Activated CD8-positive, alpha-beta memory T cell treated with anti-CD3 and anti-CD28 coated beads, Interleukin-2, amount 50 U/mL, for 4 hours (primary cell): ENCODE data around the gene TMEM145.
"Not testable (repeated sequence)": the region's sequence is repeated elsewhere in the genome, so short reads cannot be mapped to it uniquely, and the experiment has no call there.

Source experiments
- DNase-seq: peaks from one replicate; pipeline ENCODE4 v3.0.0-alpha.2; 2020

Gene TMEM145

GRCh38 chr19:42316223-42317211 lies 3.4 kb downstream of the TMEM145 start:
- DNase-seq = no peak

GRCh38 chr19:42317535-42317934 lies 4.4 kb downstream of the TMEM145 start:
- no peak for DNase-seq

GRCh38 chr19:42322305-42322704 lies 9.2 kb downstream of the TMEM145 start:
- DNase-seq = no peak

DNA sequence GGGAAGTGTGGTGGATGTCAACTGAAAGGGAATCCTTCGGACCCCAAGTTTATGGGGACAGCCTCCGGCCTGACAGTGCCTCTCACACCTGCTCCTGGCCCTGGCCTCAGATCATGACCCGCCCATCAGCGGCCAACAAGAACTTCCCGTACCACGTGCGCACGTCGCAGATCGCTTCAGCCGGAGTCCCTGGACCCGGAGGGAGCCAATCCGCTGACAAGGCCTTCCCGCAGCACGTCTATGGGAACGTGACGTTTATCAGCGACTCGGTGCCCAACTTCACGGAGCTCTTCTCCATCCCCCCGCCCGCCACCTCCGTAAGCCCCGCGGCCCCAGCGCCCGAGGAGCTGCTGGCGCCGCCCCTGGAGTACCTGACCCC lies 10.4 kb downstream of the TMEM145 start:
- DNase-seq = no peak

DNA sequence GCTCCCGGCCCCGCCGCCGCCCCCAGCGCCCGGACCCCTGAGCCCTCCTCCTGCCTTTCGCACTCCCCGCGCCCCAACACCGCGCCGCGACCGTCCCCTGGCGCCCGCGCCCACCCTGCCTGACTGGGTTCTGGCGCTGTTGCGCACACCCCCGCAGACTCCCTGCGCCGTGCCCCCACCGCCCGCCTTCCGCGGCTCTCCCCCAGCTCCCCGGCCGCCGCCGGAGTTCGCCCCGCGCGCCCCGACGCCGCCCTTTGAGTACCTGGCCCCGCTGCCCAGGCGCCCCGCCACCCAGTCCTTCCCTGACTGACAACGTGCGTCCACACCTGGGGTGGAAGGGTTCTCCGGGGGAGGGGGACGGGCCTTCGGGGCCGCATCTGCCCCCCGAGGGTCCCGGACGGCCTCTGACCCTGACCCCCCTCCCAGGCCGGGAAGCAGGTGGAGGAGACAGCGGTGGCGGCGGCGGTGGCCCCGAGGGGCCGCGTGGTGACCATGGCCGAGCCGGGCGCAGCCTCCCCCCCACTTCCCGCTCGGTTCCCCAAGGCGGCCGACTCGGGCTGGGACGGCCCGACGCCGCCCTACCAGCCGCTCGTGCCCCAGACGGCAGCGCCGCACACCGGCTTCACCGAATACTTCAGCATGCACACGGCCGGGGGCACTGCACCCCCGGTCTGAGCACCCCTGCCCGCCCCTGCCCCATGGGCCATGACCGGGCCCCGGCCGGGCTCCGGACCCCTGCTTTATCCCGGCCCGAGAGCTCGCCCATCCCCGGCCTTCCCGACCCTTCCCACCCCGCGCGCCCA lies 10.9 kb downstream of the TMEM145 start:
- peak; percentile 26 for DNase-seq

GRCh38 chr19:42324655-42325307 lies 11.7 kb downstream of the TMEM145 start:
- DNase-seq = no peak

DNA sequence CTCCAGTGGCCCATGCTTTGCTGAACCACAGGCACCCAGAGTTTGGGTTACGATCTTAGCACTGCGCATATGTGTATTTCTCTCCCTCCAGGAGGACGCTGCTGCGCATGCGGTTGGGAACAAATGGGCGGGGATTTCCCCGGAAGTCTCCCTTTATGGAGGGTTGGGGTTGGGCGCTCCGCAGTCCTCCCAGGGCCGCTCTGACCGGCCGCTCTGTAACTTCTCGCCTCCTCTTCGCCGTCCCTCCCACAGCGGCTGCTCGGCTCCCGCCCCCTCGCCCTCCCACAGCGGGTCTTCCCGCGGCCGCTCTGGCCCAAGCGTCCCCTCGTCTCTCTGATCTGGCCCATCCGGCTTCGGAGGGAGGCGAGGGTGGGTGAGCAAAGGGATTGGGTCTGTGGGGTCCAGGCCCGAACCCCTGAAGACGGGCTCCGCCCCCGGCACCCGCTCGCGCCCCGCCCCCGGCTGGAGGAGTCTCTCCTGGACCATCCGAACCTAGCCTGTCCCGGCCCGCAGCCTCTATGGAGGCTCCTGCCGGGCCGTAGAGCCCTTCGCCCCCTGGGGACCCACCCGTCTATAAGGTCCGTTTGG lies 12.3 kb downstream of the TMEM145 start, which contains the start of gene MEGF8:
Gene MEGF8, plus strand, starts transcription at position 328 of the 588 bp plus-strand sequence. CDS start 609 bp downstream, outside the sequence.
- peak; percentile 97 for DNase-seq

DNA sequence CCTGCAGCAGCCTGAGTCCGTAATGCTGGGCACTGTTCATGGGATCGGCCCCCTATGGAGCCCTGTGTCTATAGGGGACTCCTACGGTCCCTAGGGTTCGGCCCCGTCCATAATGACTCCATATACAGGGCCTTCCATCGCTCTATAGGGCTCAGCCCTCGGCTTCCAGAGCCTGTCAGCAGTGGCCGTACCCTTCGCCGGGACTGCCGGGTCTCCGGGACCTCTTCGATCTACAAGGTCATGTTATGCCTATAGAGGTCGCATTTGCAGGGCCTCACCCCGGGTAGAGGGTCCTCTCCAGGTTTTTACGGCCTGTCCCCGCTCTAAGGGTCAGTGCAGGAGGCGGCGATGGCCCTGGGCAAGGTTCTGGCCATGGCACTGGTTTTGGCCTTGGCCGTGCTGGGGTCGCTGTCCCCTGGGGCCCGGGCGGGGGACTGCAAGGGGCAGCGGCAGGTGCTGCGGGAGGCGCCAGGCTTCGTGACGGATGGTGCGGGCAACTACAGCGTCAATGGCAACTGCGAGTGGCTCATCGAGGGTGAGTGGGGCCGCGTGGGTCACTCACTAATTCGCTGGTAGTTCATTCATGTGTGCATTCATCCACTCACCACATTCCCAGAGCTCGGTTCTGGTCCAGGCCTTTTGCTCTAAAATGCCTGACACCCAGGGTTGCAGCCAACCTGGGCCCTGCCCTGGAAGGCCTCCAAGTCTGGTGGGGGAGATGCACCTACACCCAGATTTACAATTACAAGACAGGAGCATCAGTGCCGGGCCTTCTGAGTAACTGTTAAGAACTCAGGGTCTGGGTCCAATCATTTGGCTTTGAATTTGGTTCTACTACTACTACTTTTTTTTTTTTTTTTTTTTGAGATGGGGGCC lies 13.0 kb downstream of the TMEM145 start:
- no peak for DNase-seq

- DNase-seq = no peak
Measured at GRCh38 chr19:42326969-42327368, 13.9 kb downstream of the TMEM145 start.

DNA sequence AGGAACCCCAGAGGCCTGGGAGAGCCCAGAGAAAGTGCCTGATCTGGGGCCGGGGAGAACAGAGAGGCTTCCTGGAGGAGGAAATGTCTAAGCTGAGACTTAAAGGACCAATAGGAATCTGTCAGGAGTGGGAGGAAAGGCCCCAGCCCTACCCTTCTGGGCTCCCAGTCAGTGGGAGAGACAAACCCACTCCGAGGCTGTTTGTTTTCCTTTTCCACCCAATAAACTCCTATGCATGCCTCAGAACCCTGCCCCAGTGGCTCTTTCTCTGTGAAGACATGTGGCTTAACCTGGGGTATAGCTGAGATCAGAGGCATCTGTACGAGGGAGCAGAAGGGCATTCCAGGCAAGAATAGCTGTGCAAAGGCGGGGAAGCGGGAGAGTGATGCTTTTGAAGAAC lies 14.3 kb downstream of the TMEM145 start:
- no peak for DNase-seq

DNA sequence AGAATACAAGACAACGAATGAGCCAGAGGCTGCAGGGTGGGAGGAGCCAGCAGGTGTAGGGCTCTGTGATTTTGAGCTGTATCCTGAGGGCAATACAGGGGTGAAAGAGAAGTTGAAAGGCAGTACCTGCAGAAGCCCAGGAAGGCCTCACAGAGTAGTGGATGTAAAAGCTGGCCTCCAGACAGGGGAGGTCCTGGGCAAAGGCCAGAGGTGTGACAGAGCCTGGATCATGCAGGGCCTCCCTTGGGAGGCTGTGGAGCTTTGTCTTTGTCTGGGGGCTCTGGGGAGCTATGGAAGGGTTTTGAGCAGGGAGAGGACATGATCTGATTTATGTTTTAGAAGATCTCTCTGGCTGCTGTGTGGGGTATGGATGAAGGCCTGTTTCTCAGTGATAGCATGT lies 15.0 kb downstream of the TMEM145 start:
- no peak for DNase-seq

DNA sequence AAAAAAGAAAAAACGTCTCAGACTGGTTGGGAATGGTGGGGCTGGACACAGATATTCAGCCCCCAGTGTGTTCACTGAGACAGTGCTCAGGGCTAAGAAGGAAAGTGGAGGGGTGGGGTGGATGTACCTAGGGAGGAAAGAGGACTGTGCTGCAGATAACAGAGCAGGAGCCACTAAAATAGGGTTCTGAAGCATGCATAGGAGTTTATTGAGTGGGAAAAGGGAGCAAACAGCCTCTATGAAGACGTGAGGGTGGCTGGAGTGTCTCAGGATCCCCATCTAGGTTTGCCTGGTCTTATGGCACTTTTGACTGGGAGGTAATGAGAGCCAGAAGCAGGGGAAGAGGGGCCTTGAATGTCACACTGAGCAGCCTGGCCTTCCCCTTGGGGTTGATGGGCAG lies 15.7 kb downstream of the TMEM145 start:
- no peak for DNase-seq

DNA sequence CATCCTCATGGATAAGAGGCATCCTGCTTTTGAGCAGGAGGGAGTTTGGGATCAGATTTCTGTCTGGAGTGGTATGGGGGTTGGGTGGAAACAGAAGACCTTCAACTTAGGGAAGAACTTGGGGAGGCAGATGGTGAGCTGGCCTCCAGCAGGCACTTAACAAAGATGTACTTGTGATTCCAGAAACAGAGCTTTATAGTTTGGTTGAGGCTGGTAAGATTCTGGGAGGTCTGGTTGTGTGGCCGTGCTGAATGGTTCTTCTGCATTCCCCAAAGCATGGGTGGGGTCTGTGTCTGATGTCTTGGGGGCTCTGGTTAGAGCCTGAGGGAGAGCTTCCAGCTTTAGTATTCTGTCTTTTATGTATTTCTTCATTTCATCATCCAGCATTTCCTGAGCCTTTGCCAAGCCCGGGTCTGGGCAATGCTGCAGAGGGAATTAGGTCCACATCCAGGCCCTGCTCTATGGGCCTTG lies 17.2 kb downstream of the TMEM145 start:
- no peak for DNase-seq

- DNase-seq = not testable (repeated sequence)
Measured at GRCh38 chr19:42331333-42331732, 18.2 kb downstream of the TMEM145 start.

GRCh38 chr19:42332059-42332458 lies 18.9 kb downstream of the TMEM145 start:
- no peak for DNase-seq

DNA sequence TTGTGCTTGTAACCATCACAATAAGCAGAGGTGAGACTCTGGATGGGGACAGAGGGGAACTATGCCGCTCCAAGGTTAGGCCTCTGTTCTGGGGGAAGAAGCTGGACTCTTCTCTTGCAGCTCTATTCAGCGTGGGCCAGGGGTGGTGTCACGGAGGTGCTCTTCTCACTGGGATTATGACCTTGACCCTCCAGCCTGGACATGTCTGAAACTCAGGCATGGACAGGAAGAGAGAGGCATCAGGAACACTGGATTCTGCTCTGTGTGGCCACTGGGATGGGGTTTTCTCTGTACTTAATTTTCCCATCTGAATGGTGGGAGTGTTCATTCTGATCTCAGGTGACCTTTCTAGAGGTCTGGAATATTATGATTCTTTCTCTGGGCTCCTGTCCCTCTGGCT lies 19.9 kb downstream of the TMEM145 start:
- no peak for DNase-seq

GRCh38 chr19:42333975-42334696 lies 21.0 kb downstream of the TMEM145 start:
- no peak for DNase-seq

- DNase-seq = no peak
Measured at GRCh38 chr19:42334697-42335373, 21.7 kb downstream of the TMEM145 start.

DNA sequence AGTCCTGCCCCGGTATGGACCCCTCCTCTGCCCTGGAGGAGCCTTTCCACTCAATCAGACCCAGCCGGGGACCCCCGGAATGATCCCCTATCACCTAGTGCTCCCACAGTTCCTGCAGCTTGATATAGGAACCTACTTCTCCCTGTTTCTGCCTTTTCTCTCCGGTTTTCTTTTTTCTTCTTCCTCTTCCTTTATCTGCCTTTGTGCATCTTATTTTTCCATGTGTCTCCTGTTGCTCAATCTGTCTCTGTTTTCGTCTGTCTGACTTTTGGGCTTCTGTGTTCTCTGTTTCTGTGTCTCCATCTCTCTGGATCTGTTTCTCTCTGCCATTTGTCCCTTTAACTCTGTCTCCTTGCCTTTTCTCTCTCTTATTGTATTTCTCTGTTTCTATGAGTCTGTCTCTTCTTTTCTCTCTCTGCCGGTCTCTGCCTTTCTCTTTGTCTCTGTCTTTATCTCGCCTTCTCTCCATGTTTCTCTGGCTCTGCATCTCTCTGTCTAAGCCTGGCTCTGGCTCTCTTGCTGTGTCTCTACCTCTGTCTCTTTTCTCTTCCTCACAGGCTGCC lies 22.3 kb downstream of the TMEM145 start:
- DNase-seq = no peak

- DNase-seq = no peak
Measured at GRCh38 chr19:42335971-42336370, 22.9 kb downstream of the TMEM145 start.
